ENCODE measurements around the gene PLEKHA5.
A peak's percentile ranks its signal among the peaks of the same experiment; 100 is the strongest.

PLEKHA5 gene

DNA sequence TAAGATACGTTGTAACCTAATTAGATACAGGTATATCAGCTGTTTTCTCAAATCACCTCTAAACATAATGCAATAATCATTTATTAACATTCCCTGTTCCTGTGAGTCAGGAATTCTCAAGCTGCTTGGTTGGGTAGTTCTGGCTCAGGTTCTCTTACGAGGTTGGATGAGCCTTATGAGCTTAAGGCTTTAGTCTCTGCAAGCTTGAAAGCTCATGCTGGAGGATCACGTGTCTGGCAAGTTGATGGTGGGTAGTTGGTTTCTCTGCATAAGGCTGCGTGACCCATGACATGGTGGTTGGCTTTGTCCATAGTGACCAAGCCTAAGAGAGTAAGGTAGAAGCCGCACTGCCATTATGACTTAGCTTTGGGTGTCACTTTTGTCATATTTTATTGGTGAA lies 62.0 kb downstream of the PLEKHA5 start:
- Histone ChIP-seq H3K4me2 (ENCODE audit: low read length, poor library complexity, severe bottlenecking) (no peak overlapping the region), H3K14ac (ENCODE audit: low read length in 2 of 2) (no peak overlapping the region), H4K8ac (ENCODE audit: low read length) (no peak overlapping the region), H3K4ac (ENCODE audit: low read depth in 1 of 2, low read length in 2 of 2) (no peak overlapping the region), H2BK12ac (ENCODE audit: low read length in 2 of 2) (no peak overlapping the region), H3K27ac (ENCODE audit: low read length, poor library complexity, severe bottlenecking) (peak overlapping the region; percentile 9), H2AK5ac (ENCODE audit: low read length, severe bottlenecking) (no peak overlapping the region), H3K79me1 (replicated peaks; ENCODE audit: low read length, poor library complexity, severe bottlenecking) (peaks cover 9% of the 10 kb centered on the region), H3K27me3 (ENCODE audit: control insufficient read depth in 1 of 2, insufficient read depth in 1 of 2, low read length in 2 of 2) (no peaks in the 10 kb centered on the region), H4K91ac (ENCODE audit: low read length) (no peak overlapping the region), H3K9me3 (ENCODE audit: control insufficient read depth, low read length) (no peaks in the 10 kb centered on the region), H3K36me3 (ENCODE audit: control insufficient read depth in 1 of 2, insufficient read depth in 2 of 2, low read depth in 1 of 2, low read length in 2 of 2) (no peaks in the 10 kb centered on the region), H2BK120ac (ENCODE audit: low read depth, low read length) (no peak overlapping the region), H3K23ac (ENCODE audit: low read length in 2 of 2) (no peak overlapping the region), H2BK15ac (ENCODE audit: low read depth, poor library complexity, severe bottlenecking) (no peak overlapping the region), H3K4me1 (ENCODE audit: control insufficient read depth, insufficient read depth, low read depth, low read length) (peaks cover 6% of the 10 kb centered on the region), H3K4me3 (ENCODE audit: insufficient read depth in 1 of 2, low read depth in 1 of 2, low read length in 2 of 2) (no peak overlapping the region), H3K9ac (ENCODE audit: low read length) (no peak overlapping the region), H3K18ac (ENCODE audit: low read depth in 1 of 2, low read length in 2 of 2) (peak overlapping the region in 1 of 2 experiments; percentile 7), H2AFZ (ENCODE audit: low read depth, low read length) (no peak overlapping the region), H2BK5ac (ENCODE audit: low read depth, low read length, poor library complexity, severe bottlenecking) (no peak overlapping the region)
- DNase-seq, result no peak
- 98% methylated on average over 5 of the region's 5 CpGs for WGBS

DNA sequence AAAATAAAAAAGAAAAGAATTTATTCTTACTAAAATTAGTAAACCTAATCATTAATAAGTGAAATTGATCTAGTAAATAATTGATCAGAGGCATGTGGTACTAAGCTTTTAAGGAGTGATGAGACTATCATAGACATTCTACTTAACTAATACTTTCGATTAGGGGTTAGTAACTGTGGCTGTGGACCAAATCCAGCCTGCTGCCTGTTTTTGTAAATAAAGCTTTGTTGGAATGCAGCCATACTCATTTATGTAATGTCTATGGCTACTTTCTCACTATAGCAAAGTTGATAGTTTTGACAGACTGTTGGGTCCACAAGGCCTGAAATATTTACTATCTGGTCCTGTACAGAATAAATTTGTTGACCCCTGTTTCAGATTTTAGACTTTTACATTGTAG lies 63.2 kb downstream of the PLEKHA5 start:
- peak; percentile 45 for DNase-seq
- no peak overlapping the region for H4K91ac ChIP-seq (ENCODE audit: low read length)
- no peak overlapping the region for H4K8ac ChIP-seq (ENCODE audit: low read length)
- no peak overlapping the region for H3K23ac ChIP-seq (ENCODE audit: low read length in 2 of 2)
- H2BK12ac ChIP-seq (ENCODE audit: low read length in 2 of 2), result no peak overlapping the region
- no peaks in the 10 kb centered on the region for H3K36me3 ChIP-seq (ENCODE audit: control insufficient read depth in 1 of 2, insufficient read depth in 2 of 2, low read depth in 1 of 2, low read length in 2 of 2)
- no peak overlapping the region for H2AFZ ChIP-seq (ENCODE audit: low read depth, low read length)
- no peak overlapping the region for H2BK5ac ChIP-seq (ENCODE audit: low read depth, low read length, poor library complexity, severe bottlenecking)
- H3K27me3 ChIP-seq (ENCODE audit: control insufficient read depth in 1 of 2, insufficient read depth in 1 of 2, low read length in 2 of 2), result no peaks in the 10 kb centered on the region
- H3K4me3 ChIP-seq (ENCODE audit: insufficient read depth in 1 of 2, low read depth in 1 of 2, low read length in 2 of 2), result no peak overlapping the region
- no peaks in the 10 kb centered on the region for H3K9me3 ChIP-seq (ENCODE audit: control insufficient read depth, low read length)
- H3K4me1 ChIP-seq (ENCODE audit: control insufficient read depth, insufficient read depth, low read depth, low read length), result peaks cover 6% of the 10 kb centered on the region
- H3K27ac ChIP-seq (ENCODE audit: low read length, poor library complexity, severe bottlenecking), result no peak overlapping the region
- no peak overlapping the region for H3K9ac ChIP-seq (ENCODE audit: low read length)
- H3K4me2 ChIP-seq (ENCODE audit: low read length, poor library complexity, severe bottlenecking), result no peak overlapping the region
- peaks cover 15% of the 10 kb centered on the region for H3K79me1 ChIP-seq (replicated peaks; ENCODE audit: low read length, poor library complexity, severe bottlenecking)
- no peak overlapping the region for H2BK120ac ChIP-seq (ENCODE audit: low read depth, low read length)
- WGBS, result 80% methylated on average over 1 of the region's 1 CpG
- no peak overlapping the region for H2BK15ac ChIP-seq (ENCODE audit: low read depth, poor library complexity, severe bottlenecking)
- no peak overlapping the region for H3K4ac ChIP-seq (ENCODE audit: low read depth in 1 of 2, low read length in 2 of 2)
- no peak overlapping the region for H2AK5ac ChIP-seq (ENCODE audit: low read length, severe bottlenecking)
- H3K14ac ChIP-seq (ENCODE audit: low read length in 2 of 2), result no peak overlapping the region
- no peak overlapping the region for H3K18ac ChIP-seq (ENCODE audit: low read depth in 1 of 2, low read length in 2 of 2)

DNA sequence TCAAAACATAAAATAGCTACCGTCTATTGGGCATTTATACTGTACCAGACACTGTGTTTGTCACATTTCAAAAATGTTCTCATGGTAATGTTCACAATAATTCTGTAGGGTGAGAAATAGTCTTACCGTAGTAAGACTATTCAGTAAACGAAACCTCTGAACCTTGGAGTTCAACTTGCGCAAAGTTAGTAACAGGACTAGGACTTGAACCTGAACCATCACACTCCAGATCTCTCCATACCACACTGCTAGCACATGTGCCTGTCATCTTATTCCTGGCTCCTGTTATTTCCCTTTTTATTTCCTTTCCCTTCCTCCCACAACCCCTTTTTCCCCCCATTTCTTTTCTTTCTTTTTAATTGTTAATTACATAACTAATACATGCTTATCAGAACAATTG lies 65.4 kb downstream of the PLEKHA5 start:
- H3K14ac ChIP-seq (ENCODE audit: low read length in 2 of 2), result no peak overlapping the region
- no peak overlapping the region for H3K27ac ChIP-seq (ENCODE audit: low read length, poor library complexity, severe bottlenecking)
- H3K4me1 ChIP-seq (ENCODE audit: control insufficient read depth, insufficient read depth, low read depth, low read length), result peaks cover 6% of the 10 kb centered on the region
- H2BK120ac ChIP-seq (ENCODE audit: low read depth, low read length), result no peak overlapping the region
- H3K36me3 ChIP-seq (ENCODE audit: control insufficient read depth in 1 of 2, insufficient read depth in 2 of 2, low read depth in 1 of 2, low read length in 2 of 2), result no peaks in the 10 kb centered on the region
- peaks cover 21% of the 10 kb centered on the region for H3K79me1 ChIP-seq (replicated peaks; ENCODE audit: low read length, poor library complexity, severe bottlenecking)
- no peak overlapping the region for H3K23ac ChIP-seq (ENCODE audit: low read length in 2 of 2)
- H3K9me3 ChIP-seq (ENCODE audit: control insufficient read depth, low read length), result no peaks in the 10 kb centered on the region
- DNase-seq, result no peak
- H3K4me2 ChIP-seq (ENCODE audit: low read length, poor library complexity, severe bottlenecking), result no peak overlapping the region
- peak overlapping the region in 1 of 2 experiments; percentile 39 for H3K18ac ChIP-seq (ENCODE audit: low read depth in 1 of 2, low read length in 2 of 2)
- H2BK12ac ChIP-seq (ENCODE audit: low read length in 2 of 2), result no peak overlapping the region
- H2AFZ ChIP-seq (ENCODE audit: low read depth, low read length), result no peak overlapping the region
- H4K91ac ChIP-seq (ENCODE audit: low read length), result no peak overlapping the region
- H3K9ac ChIP-seq (ENCODE audit: low read length), result no peak overlapping the region
- no peak overlapping the region for H2AK5ac ChIP-seq (ENCODE audit: low read length, severe bottlenecking)
- 95% methylated on average over 3 of the region's 4 CpGs for WGBS
- H2BK15ac ChIP-seq (ENCODE audit: low read depth, poor library complexity, severe bottlenecking), result no peak overlapping the region
- H3K27me3 ChIP-seq (ENCODE audit: control insufficient read depth in 1 of 2, insufficient read depth in 1 of 2, low read length in 2 of 2), result no peaks in the 10 kb centered on the region
- H3K4me3 ChIP-seq (ENCODE audit: insufficient read depth in 1 of 2, low read depth in 1 of 2, low read length in 2 of 2), result no peak overlapping the region
- H3K4ac ChIP-seq (ENCODE audit: low read depth in 1 of 2, low read length in 2 of 2), result no peak overlapping the region
- H4K8ac ChIP-seq (ENCODE audit: low read length), result no peak overlapping the region
- no peak overlapping the region for H2BK5ac ChIP-seq (ENCODE audit: low read depth, low read length, poor library complexity, severe bottlenecking)

DNA sequence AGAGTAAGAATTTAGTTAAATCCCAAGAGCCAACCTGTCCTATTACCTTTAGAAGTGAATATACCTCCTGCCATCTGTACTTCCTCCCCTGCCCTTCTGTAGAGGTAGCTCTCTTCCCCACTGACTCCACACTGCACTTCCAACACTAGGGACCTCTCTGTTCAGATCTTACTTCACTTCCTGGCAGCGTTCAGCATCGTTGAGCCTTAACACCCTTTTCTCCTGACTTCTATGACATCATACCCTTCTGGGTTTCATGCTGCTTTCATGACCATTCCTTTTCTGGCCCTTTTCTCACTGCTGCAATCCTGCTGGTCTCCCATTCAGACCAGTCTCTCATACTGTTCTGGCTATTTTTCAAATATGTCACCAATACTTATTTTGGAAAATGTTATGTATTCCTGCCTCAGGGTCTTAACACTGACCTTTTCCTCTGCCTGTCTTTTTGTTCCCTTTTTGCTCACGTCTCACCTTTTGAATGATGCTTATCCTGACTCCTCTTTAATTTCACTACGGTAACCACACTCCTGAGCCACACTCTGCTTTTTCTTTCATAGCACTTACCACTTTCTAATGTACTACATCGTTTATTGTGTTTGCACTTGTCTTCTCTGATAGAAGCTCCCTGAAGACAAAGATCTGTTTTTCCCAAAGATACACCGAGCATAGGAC lies 67.6 kb downstream of the PLEKHA5 start:
- no peak overlapping the region for H4K8ac ChIP-seq (ENCODE audit: low read length)
- WGBS, result 71% methylated on average over 6 of the region's 6 CpGs
- no peak overlapping the region for H2BK15ac ChIP-seq (ENCODE audit: low read depth, poor library complexity, severe bottlenecking)
- H2BK120ac ChIP-seq (ENCODE audit: low read depth, low read length), result no peak overlapping the region
- DNase-seq, result no peak
- peak overlapping the region in 1 of 2 experiments; percentile 85 for H3K18ac ChIP-seq (ENCODE audit: low read depth in 1 of 2, low read length in 2 of 2)
- no peak overlapping the region for H3K4me3 ChIP-seq (ENCODE audit: insufficient read depth in 1 of 2, low read depth in 1 of 2, low read length in 2 of 2)
- no peak overlapping the region for H3K27ac ChIP-seq (ENCODE audit: low read length, poor library complexity, severe bottlenecking)
- no peak overlapping the region for H3K9ac ChIP-seq (ENCODE audit: low read length)
- H3K4ac ChIP-seq (ENCODE audit: low read depth in 1 of 2, low read length in 2 of 2), result peak overlapping the region in 1 of 2 experiments; percentile 59
- no peak overlapping the region for H2BK5ac ChIP-seq (ENCODE audit: low read depth, low read length, poor library complexity, severe bottlenecking)
- no peak overlapping the region for H2AFZ ChIP-seq (ENCODE audit: low read depth, low read length)
- H3K36me3 ChIP-seq (ENCODE audit: control insufficient read depth in 1 of 2, insufficient read depth in 2 of 2, low read depth in 1 of 2, low read length in 2 of 2), result no peaks in the 10 kb centered on the region
- peaks cover 4% of the 10 kb centered on the region for H3K4me1 ChIP-seq (ENCODE audit: control insufficient read depth, insufficient read depth, low read depth, low read length)
- H3K79me1 ChIP-seq (replicated peaks; ENCODE audit: low read length, poor library complexity, severe bottlenecking), result peaks cover 21% of the 10 kb centered on the region
- no peaks in the 10 kb centered on the region for H3K27me3 ChIP-seq (ENCODE audit: control insufficient read depth in 1 of 2, insufficient read depth in 1 of 2, low read length in 2 of 2)
- peak overlapping the region in 1 of 2 experiments; percentile 86 for H2BK12ac ChIP-seq (ENCODE audit: low read length in 2 of 2)
- no peak overlapping the region for H3K4me2 ChIP-seq (ENCODE audit: low read length, poor library complexity, severe bottlenecking)
- H3K23ac ChIP-seq (ENCODE audit: low read length in 2 of 2), result no peak overlapping the region
- H3K14ac ChIP-seq (ENCODE audit: low read length in 2 of 2), result peak overlapping the region in 1 of 2 experiments; percentile 77
- no peaks in the 10 kb centered on the region for H3K9me3 ChIP-seq (ENCODE audit: control insufficient read depth, low read length)
- H2AK5ac ChIP-seq (ENCODE audit: low read length, severe bottlenecking), result no peak overlapping the region
- no peak overlapping the region for H4K91ac ChIP-seq (ENCODE audit: low read length)

All from mesenchymal stem cell (in vitro differentiated cells and primary cell).